ENCODE results near the gene RAB1A.

Gene RAB1A

GRCh38 chr2:65070856-65071255 lies 59.0 kb downstream of the RAB1A start:
- Histone ChIP-seq H3K79me2 (ENCODE audit: low read length) (peaks cover 3% of the 10 kb centered on the region; the same call in 1 of the 2 replicates), H3K4me1 (ENCODE audit: low read length) (peaks cover 17% of the 10 kb centered on the region), H3K4me2 (ENCODE audit: low read length) (no peak overlapping the region), H2AFZ (ENCODE audit: low read depth, low read length) (no peak overlapping the region), H3K27me3 (ENCODE audit: low read depth, low read length) (no peaks in the 10 kb centered on the region), H3K4me3 (ENCODE audit: low read length) (no peak overlapping the region), H3K27ac (ENCODE audit: low read length) (no peak overlapping the region), H3K9ac (ENCODE audit: low read length) (no peak overlapping the region), H4K20me1 (ENCODE audit: insufficient read depth, low read length) (peaks cover 35% of the 10 kb centered on the region), H3K9me3 (ENCODE audit: insufficient read depth, low read length) (no peaks in the 10 kb centered on the region), H3K36me3 (replicated peaks; ENCODE audit: low read depth, low read length) (peaks cover 44% of the 10 kb centered on the region)
- no peak for TF ChIP-seq EZH2phosphoT487 (IDR thresholded peaks at IDR 0.05; ENCODE audit: low read depth)
- no peak for TF ChIP-seq CTCF (IDR thresholded peaks at IDR 0.05; ENCODE audit: low read depth, low read length)

- H3K79me2 ChIP-seq (ENCODE audit: low read length), result peaks cover 4% of the 10 kb centered on the region; the same call in 1 of the 2 replicates
- peaks cover 40% of the 10 kb centered on the region for H3K36me3 ChIP-seq (replicated peaks; ENCODE audit: low read depth, low read length)
- no peak overlapping the region for H3K27ac ChIP-seq (ENCODE audit: low read length)
- no peak overlapping the region for H2AFZ ChIP-seq (ENCODE audit: low read depth, low read length)
- peaks cover 37% of the 10 kb centered on the region for H4K20me1 ChIP-seq (ENCODE audit: insufficient read depth, low read length)
- no peaks in the 10 kb centered on the region for H3K9me3 ChIP-seq (ENCODE audit: insufficient read depth, low read length)
- no peak for TF ChIP-seq EZH2phosphoT487 (IDR thresholded peaks at IDR 0.05; ENCODE audit: low read depth)
- no peak for TF ChIP-seq CTCF (IDR thresholded peaks at IDR 0.05; ENCODE audit: low read depth, low read length)
- H3K4me2 ChIP-seq (ENCODE audit: low read length), result no peak overlapping the region
- no peak overlapping the region for H3K4me3 ChIP-seq (ENCODE audit: low read length)
- no peak overlapping the region for H3K9ac ChIP-seq (ENCODE audit: low read length)
- H3K4me1 ChIP-seq (ENCODE audit: low read length), result peaks cover 22% of the 10 kb centered on the region
- H3K27me3 ChIP-seq (ENCODE audit: low read depth, low read length), result no peaks in the 10 kb centered on the region
Measured at GRCh38 chr2:65070172-65070830, 59.6 kb downstream of the RAB1A start.

- no peak overlapping the region for H3K27ac ChIP-seq (ENCODE audit: low read length)
- H3K36me3 ChIP-seq (replicated peaks; ENCODE audit: low read depth, low read length), result peaks cover 40% of the 10 kb centered on the region
- H3K27me3 ChIP-seq (ENCODE audit: low read depth, low read length), result no peaks in the 10 kb centered on the region
- H3K9ac ChIP-seq (ENCODE audit: low read length), result no peak overlapping the region
- no peak overlapping the region for H3K4me2 ChIP-seq (ENCODE audit: low read length)
- H3K9me3 ChIP-seq (ENCODE audit: insufficient read depth, low read length), result no peaks in the 10 kb centered on the region
- no peak overlapping the region for H3K4me3 ChIP-seq (ENCODE audit: low read length)
- H3K4me1 ChIP-seq (ENCODE audit: low read length), result peaks cover 30% of the 10 kb centered on the region
- peaks cover 37% of the 10 kb centered on the region for H4K20me1 ChIP-seq (ENCODE audit: insufficient read depth, low read length)
- TF ChIP-seq CTCF (IDR thresholded peaks at IDR 0.05; ENCODE audit: low read depth, low read length) (no peak), EZH2phosphoT487 (IDR thresholded peaks at IDR 0.05; ENCODE audit: low read depth) (no peak)
- peaks cover 4% of the 10 kb centered on the region; the same call in 1 of the 2 replicates for H3K79me2 ChIP-seq (ENCODE audit: low read length)
- no peak overlapping the region for H2AFZ ChIP-seq (ENCODE audit: low read depth, low read length)
Measured at GRCh38 chr2:65069439-65069824, 60.5 kb downstream of the RAB1A start.

- H3K9ac ChIP-seq (ENCODE audit: low read length), result no peak overlapping the region
- no peak for TF ChIP-seq CTCF (IDR thresholded peaks at IDR 0.05; ENCODE audit: low read depth, low read length)
- TF ChIP-seq EZH2phosphoT487 (IDR thresholded peaks at IDR 0.05; ENCODE audit: low read depth), result no peak
- no peaks in the 10 kb centered on the region for H3K27me3 ChIP-seq (ENCODE audit: low read depth, low read length)
- no peaks in the 10 kb centered on the region for H3K9me3 ChIP-seq (ENCODE audit: insufficient read depth, low read length)
- H3K27ac ChIP-seq (ENCODE audit: low read length), result no peak overlapping the region
- H3K36me3 ChIP-seq (replicated peaks; ENCODE audit: low read depth, low read length), result peaks cover 28% of the 10 kb centered on the region
- H3K4me1 ChIP-seq (ENCODE audit: low read length), result peaks cover 33% of the 10 kb centered on the region
- no peak overlapping the region for H2AFZ ChIP-seq (ENCODE audit: low read depth, low read length)
- H3K4me3 ChIP-seq (ENCODE audit: low read length), result no peak overlapping the region
- no peak overlapping the region for H3K4me2 ChIP-seq (ENCODE audit: low read length)
- peaks cover 7% of the 10 kb centered on the region; the same call in 1 of the 2 replicates for H3K79me2 ChIP-seq (ENCODE audit: low read length)
- peaks cover 45% of the 10 kb centered on the region for H4K20me1 ChIP-seq (ENCODE audit: insufficient read depth, low read length)
Measured at GRCh38 chr2:65067806-65068553, 61.9 kb downstream of the RAB1A start.
